HPDE6-E6E7 (cell line): ENCODE results near the gene CFAP119.
A peak's percentile ranks its signal among the peaks of the same experiment; 100 is the strongest.

Experiments
- DNase-seq: peaks from one replicate; pipeline ENCODE4 v3.0.0; 2011; ENCODE audit warnings: missing footprints; ENCODE audit errors: extremely low spot score

Gene CFAP119

GRCh38 chr16:30762991-30763725 lies 1.3 kb upstream of the CFAP119 start:
- DNase-seq, result no peak

DNA sequence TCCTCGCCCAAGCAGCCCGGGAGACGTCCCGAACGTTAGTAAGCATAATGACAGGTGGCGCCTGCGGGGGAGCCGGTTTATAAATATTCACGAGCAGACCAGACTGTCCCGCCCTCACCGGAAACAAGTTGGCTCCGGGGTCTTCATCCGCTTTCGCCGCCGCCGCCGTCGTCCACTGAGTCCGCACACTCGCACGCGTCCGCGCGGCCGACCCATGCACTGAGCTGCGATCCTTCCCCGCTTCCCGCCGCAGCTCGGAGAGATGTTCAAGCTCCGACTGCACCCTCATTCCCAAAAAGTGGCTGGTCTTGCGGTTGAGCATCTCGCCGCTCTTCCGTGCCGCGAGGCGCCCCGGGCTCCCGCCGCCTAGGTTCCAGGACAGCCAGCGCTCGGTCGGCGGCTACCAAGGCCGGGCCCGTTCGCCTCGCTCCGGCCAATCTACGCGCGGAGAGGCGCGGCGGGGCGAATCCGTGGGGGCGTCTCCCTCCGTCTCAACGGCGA lies 385 bp downstream of the CFAP119 start:
- no peak for DNase-seq

DNA sequence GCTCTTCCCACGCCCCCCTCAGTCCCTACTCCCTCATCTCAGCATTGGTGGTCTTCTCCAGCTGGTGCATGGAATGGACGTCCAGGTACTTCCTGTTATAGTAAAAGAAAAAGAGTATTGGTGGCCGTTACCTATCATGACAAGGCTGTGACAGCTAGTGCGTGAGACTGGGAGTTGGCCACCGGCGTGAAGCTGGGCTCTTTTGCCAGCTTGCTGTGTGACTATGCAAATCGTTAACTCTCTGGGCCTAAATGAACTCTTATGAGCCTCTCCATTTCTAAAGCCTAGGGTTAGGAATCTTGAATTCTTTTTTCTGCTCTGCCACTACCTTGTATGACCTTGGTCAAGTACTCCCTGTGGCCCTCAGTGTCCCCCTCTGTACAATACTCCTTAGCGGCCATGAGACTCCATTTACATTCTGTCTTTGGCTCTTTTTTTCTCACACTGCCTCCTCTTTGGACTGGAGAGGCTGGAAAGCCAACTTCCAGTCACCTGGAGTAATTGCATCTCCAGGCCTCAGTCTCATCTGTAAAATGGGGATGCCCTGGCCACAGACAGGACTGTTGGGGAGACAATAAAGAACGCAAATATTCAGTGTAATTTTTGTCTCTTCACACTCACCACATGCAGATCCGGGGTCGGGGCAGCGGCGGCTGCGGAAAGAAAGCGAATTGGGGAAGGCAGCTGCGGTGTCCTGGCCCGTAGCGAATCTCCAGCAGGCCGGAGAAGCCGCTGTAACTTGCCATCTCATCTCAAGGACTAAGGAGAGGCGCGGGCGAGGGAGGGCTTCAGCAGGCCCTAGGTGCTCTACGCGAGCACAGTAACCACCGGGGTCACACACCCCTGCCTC lies 1.1 kb downstream of the CFAP119 start:
- no peak for DNase-seq

- no peak for DNase-seq
Measured at GRCh38 chr16:30760001-30760559, 1.8 kb downstream of the CFAP119 start.

GRCh38 chr16:30758988-30759491 lies 2.8 kb downstream of the CFAP119 start:
- DNase-seq, result no peak

DNA sequence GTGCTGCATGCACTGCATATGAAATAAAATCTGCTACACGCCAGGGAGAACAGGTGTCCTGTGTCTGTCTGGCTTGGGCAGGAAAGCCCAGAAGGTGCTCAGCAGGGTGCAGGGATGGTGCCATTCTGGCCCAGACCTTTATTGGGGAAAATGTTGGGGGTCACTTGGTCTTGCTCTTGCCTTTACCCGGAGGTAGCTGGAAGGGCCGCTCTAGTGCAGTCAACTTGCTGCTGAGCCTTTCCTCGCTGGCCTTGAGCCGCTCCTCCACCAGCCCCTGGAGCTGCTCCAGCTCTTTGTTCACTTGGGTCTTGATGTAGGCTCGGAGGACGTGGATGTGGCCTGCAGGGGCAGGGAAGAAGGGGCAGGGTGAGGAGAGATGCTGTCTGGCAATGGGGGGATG lies 4.5 kb downstream of the CFAP119 start:
- no peak for DNase-seq

DNA sequence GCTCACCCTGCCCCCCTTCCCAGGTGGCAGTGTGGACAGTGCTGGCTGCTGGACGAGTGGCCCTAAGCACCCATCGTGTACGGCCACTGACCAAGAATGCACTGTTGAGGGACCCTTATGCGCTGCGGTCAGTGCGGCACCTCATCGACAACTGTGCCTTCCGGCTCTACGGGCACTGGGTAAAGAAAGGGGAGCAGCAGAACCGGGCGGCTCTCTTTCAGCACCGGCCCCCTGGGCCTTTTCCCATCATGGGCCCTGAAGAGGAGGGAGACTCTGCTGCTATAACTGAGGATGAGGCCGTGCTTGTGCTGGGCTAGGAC lies 5.1 kb downstream of the CFAP119 start:
- DNase-seq, result no peak

DNA sequence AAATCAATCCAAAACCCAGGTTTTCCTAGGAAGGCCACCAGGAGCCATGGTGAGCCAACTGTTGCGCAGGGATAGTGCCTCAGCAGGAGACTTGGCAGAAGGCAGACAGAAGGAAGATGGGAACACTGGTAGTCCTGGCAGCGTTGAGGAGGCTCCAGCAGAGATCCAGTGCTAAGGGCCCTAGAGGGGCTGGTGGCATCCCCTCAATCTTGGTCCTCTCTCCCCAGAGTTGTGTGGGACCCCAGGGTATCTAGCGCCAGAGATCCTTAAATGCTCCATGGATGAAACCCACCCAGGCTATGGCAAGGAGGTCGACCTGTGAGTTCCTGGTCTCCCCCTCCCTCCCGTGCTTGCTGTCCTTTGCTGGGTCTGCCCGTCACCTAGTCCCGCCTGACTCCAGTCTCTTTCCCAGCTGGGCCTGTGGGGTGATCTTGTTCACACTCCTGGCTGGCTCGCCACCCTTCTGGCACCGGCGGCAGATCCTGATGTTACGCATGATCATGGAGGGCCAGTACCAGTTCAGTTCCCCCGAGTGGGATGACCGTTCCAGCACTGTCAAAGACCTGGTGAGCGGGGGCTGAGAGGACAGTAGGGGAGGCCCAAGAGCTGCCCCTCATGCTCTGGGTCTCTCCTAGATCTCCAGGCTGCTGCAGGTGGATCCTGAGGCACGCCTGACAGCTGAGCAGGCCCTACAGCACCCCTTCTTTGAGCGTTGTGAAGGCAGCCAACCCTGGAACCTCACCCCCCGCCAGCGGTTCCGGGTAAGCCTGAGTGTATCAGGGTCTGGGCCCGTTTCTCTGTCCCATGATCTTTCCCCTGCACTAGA lies 5.7 kb downstream of the CFAP119 start:
- no peak for DNase-seq

DNA sequence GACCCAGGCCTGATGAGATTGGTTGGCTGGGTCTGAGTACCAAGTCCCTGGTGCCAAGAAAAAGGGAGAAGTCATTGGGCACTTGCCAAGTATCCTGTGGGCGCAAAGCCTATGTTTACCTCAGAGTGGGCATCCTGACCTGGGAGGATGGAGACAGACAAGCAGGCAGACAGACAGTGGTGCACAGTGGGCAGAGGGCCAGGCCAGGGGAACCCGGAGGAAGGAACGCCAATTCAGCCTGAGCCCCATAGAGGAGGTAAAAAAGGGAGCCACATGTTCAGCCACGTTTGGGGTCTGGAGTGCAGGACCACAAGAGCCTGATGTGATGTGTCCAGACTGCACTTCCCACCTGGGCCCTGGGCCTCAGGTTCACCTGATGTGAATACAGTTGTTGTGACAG lies 8.3 kb downstream of the CFAP119 start:
- no peak for DNase-seq

- DNase-seq, result no peak
Measured at GRCh38 chr16:30750876-30751465, 10.9 kb downstream of the CFAP119 start.

GRCh38 chr16:30750201-30750600 lies 11.7 kb downstream of the CFAP119 start:
- no peak for DNase-seq

- DNase-seq, result no peak
Measured at GRCh38 chr16:30748634-30749445, 13.0 kb downstream of the CFAP119 start.

- DNase-seq, result peak; percentile 96
Measured at GRCh38 chr16:30747799-30748633, 13.8 kb downstream of the CFAP119 start, which contains the start of gene PHKG2. Gene PHKG2, plus strand, starts transcription at chr16:30748425. Its CDS starts 396 bp downstream, at chr16:30748821.

DNA sequence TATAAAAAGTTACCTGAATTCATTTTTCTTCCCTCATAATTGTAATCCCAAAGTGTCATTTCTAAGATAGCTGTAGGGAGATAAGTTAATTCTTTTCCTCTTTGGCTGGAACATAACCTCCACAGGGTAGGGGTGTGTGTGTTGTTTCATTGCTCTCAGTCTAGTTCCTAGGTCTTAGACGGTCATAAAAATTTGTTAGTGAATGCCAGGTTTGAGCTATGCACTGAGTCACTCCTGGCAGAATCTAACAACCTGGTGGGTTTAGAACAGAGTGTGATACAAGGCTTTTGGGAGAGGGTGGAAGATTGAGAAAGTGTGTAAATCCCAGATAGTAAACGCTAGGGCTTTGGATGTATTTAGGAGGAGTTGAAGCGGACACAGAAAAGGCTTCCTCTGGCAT lies 14.5 kb downstream of the CFAP119 start:
- no peak for DNase-seq

DNA sequence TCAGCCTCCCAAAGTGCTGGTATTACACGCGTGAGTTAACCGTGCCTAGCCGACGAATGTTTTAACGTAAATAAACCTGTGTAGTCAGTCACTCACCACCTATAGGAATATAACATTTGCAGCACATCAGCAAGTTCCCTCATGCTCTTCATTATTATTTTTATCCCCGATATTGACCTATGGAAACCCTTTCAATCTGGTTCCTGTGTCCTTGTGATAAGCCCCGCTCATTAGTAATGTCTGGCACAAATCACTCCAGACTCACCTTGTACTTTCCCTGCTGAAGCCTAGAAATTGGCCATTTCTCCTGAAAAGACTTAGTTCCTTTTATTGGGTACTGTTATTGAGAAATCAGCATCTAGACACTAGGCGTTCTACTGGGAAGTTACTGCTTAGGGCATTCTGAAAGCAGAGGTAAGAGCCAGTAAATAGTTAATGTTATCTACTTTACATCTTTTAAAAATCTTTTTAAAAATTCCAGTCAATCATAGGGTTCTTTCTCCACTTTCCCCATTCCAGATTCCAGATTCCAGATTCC lies 15.2 kb downstream of the CFAP119 start:
- DNase-seq, result no peak

DNA sequence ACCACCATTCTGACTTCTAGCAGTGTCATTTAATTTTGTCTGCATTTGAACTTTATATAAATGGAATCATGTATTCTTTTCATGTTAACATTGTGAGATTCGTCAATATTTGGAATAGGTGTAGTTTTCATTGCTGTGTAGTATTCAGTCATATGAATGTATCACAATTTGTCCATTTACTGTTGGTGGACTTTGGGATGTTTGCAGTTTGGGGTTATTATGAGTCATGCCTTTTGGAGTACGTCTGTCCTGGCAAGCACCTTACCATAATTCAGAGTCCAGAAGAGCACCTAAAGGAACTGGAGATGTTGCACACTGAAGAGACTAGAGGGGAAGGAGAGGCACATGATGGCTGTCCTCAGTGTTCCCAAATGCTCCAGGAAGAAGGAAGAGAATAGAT lies 16.8 kb downstream of the CFAP119 start:
- DNase-seq, result no peak

DNA sequence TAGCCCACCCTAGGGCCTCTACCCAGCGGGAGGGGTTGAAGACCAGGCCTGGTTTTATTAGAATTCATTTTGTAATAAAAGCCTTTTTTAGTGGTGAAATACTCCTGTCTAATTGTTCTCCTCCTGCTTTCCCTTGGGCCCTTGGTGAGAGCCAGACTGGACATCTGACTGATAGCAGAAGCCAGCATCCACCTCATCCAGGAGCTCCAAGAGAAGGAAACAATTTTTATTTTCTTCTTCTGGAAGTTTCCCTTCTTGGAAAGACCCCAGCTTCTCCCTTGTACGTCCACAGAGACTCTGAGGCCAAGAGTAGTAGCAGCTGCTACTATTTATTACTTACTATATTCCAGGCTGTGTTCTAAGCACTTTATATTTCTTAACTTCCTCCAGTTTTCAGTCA lies 17.7 kb downstream of the CFAP119 start:
- DNase-seq, result no peak

- no peak for DNase-seq
Measured at GRCh38 chr16:30743716-30744115, 18.1 kb downstream of the CFAP119 start.

- DNase-seq, result peak; percentile 95
Measured at GRCh38 chr16:30741461-30741914, 20.4 kb downstream of the CFAP119 start.
